Neuronal stem cell (in vitro differentiated cells): ENCODE results near the gene NAA38.

Experiments
- DNase-seq: peaks from one replicate; pipeline ENCODE4 v3.0.0-alpha.2; 2013; ENCODE audit warnings: low spot score
- H2AFZ ChIP-seq: one replicate; pipeline ENCODE4 v1.6.1; 2013; ENCODE audit warnings: mild to moderate bottlenecking, low read length, inconsistent platforms
- H2AK5ac ChIP-seq: 2 replicates; pipeline ENCODE4 v1.6.1; 2013; ENCODE audit warnings: low read depth, mild to moderate bottlenecking, inconsistent platforms, low read length, moderate library complexity, mixed read lengths
- H2BK120ac ChIP-seq: 2 replicates; pipeline ENCODE4 v1.6.1; 2013; ENCODE audit warnings: low read depth, mild to moderate bottlenecking, inconsistent platforms, low read length, moderate library complexity, mixed read lengths
- H2BK12ac ChIP-seq: one replicate; pipeline ENCODE4 v1.6.1; 2013; ENCODE audit warnings: low read length, inconsistent platforms
- H2BK15ac ChIP-seq: 2 replicates; pipeline ENCODE4 v1.6.1; 2013; ENCODE audit warnings: mild to moderate bottlenecking, low read length, inconsistent platforms, mixed read lengths
- H2BK5ac ChIP-seq: one replicate; pipeline ENCODE4 v1.6.1; 2013; ENCODE audit warnings: inconsistent platforms, mild to moderate bottlenecking, low read length, moderate library complexity
- H3K14ac ChIP-seq: one replicate; pipeline ENCODE4 v1.6.1; 2013; ENCODE audit warnings: low read length, inconsistent platforms
- H3K18ac ChIP-seq: 2 replicates; pipeline ENCODE4 v1.6.1; 2013; ENCODE audit warnings: low read length, inconsistent platforms
- H3K23ac ChIP-seq: 2 replicates; pipeline ENCODE4 v1.6.1; 2013; ENCODE audit warnings: low read depth, mild to moderate bottlenecking, mixed read lengths, low read length, inconsistent platforms; ENCODE audit not compliant: poor library complexity
- H3K27ac ChIP-seq: replicated peaks from 3 replicates; pipeline ENCODE4 v1.5.1; 2013; ENCODE audit warnings: low read length, inconsistent platforms
- H3K27me3 ChIP-seq, 3 experiments: 2 replicates each; pipeline ENCODE4 v1.6.1; 2013; ENCODE audit warnings: low read length in 3 of 3, mild to moderate bottlenecking in 2 of 3, inconsistent platforms in 1 of 3, low read depth in 1 of 3, mixed read lengths in 1 of 3, moderate library complexity in 1 of 3; ENCODE audit not compliant: control insufficient read depth in 3 of 3, insufficient read depth in 3 of 3
- H3K36me3 ChIP-seq, 2 donors: replicated peaks in 1 of 2; 2 replicates each; pipeline ENCODE4 v1.6.1; 2013; ENCODE audit warnings: low read length in 2 of 2; ENCODE audit not compliant: control insufficient read depth in 2 of 2, insufficient read depth in 2 of 2
- H3K4ac ChIP-seq: 2 replicates; pipeline ENCODE4 v1.6.1; 2013; ENCODE audit warnings: inconsistent platforms, mild to moderate bottlenecking, low read length, moderate library complexity
- H3K4me1 ChIP-seq, 2 donors: 1 replicate in 1 of 2; 2 replicates in 1 of 2; pipeline ENCODE4 v1.6.1; 2013; ENCODE audit warnings: low read length in 2 of 2, low read depth in 1 of 2; ENCODE audit not compliant: control insufficient read depth in 2 of 2, insufficient read depth in 1 of 2
- H3K4me2 ChIP-seq: one replicate; pipeline ENCODE4 v1.6.1; 2013; ENCODE audit warnings: mild to moderate bottlenecking, low read length, inconsistent platforms; ENCODE audit not compliant: insufficient read depth, poor library complexity, severe bottlenecking
- H3K4me3 ChIP-seq, 2 donors: 2 replicates each; pipeline ENCODE4 v1.5.1; 2013; ENCODE audit warnings: low read length in 2 of 2, mild to moderate bottlenecking in 2 of 2, inconsistent platforms in 1 of 2, moderate library complexity in 1 of 2
- H3K79me1 ChIP-seq: one replicate; pipeline ENCODE4 v1.6.1; 2013; ENCODE audit warnings: low read depth, mild to moderate bottlenecking, inconsistent platforms, low read length, moderate library complexity
- H3K9ac ChIP-seq: one replicate; pipeline ENCODE4 v1.6.1; 2013; ENCODE audit warnings: mild to moderate bottlenecking, low read depth, low read length, inconsistent platforms; ENCODE audit not compliant: poor library complexity
- H3K9me3 ChIP-seq, 2 donors: replicated peaks in 1 of 2; 2 replicates each; pipeline versions ENCODE3 to v1.6.1; 2013; ENCODE audit warnings: low read length in 2 of 2, mild to moderate bottlenecking in 2 of 2, inconsistent platforms in 1 of 2, low read depth in 1 of 2, mixed read lengths in 1 of 2, moderate library complexity in 1 of 2; ENCODE audit not compliant: control insufficient read depth in 2 of 2, insufficient read depth in 1 of 2
- H4K8ac ChIP-seq: one replicate; pipeline ENCODE4 v1.6.1; 2013; ENCODE audit warnings: low read depth, mild to moderate bottlenecking, inconsistent platforms, low read length, moderate library complexity
- H4K91ac ChIP-seq: one replicate; pipeline ENCODE4 v1.6.1; 2013; ENCODE audit warnings: low read length, low read depth, mild to moderate bottlenecking, inconsistent platforms; ENCODE audit not compliant: poor library complexity
- WGBS, 2 donors: extraction: QIAGEN DNeasy Blood & Tissue Kit; methylation state at CpG; one replicate each; pipeline ENCODE4 v1.1.7; 2013; ENCODE audit warnings: missing lambda C conversion rate in 2 of 2, mixed read lengths in 1 of 2; ENCODE audit not compliant: insufficient read length in 2 of 2, insufficient replicate concordance in 1 of 2; ENCODE audit errors: extremely low coverage in 2 of 2; 5-methylcytosine and 5-hydroxymethylcytosine counted together

Gene NAA38

GRCh38 chr17:7839190-7839875 is 18.0 kb downstream of the NAA38 start:
- Histone ChIP-seq H3K4me1 (peaks cover 34 to 43% of the 10 kb centered on the region in 2 donors), H3K36me3 (peaks cover 5 to 15% of the 10 kb centered on the region in 2 donors)
- no peak for DNase-seq

DNA sequence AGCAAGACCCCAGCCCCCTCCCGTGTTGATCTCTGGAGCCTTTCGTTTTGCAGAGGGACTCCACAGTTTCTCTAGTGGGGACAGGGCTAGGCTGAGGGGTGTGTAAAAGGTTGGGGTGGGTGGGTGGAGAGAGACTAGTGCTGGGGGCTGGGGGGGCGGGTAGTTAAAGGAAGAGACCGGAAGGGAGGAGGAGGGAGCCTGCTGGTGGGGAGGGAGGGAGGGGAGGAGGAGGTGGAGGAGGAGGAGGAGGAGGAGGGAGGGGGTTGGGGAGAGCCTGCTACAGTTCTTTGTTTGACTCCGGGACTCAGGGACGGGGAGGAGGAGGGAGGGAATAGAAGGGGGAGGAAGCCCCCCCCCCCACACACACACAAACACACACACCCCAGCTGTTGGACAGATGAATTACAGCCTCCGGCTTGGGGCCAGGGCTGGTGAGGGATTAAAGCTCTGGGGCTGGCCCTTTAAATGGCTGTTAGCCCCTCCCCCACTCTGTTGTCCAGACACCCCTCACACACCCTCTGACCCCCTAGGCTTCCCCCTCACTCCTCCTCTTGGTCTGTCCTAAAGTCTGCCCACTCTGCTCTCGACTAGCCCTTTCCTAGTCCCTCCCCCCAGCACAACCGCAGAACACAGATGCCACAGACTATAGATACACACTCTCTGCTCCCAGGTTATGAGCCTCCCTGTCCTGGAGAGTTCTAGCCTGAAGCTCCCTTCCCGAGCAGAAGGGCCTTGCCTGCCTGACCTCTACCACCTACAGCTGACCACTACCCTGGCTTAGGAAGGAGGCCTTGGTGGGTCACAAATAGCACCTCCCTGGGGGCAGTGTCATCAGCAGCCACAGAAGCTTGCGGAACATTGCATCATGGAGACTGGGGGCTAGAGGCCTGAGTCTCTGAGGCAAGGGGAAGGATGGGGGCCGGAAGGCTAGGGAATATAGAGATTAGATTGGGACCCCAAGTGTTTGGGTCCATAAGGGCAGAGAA is 19.0 kb downstream of the NAA38 start:
- H3K27ac ChIP-seq = peak overlapping the region; percentile 86
- peak overlapping the region; percentile 45 for H3K4me2 ChIP-seq
- H4K8ac ChIP-seq = no peak overlapping the region
- no peak overlapping the region for H2BK12ac ChIP-seq
- H3K4me1 ChIP-seq = peaks cover 36 to 49% of the 10 kb centered on the region in 2 donors
- no peak overlapping the region for H2BK15ac ChIP-seq
- H3K36me3 ChIP-seq = peaks cover 5 to 15% of the 10 kb centered on the region in 2 donors
- peak overlapping the region; percentile 60 for H3K18ac ChIP-seq
- H2AK5ac ChIP-seq = no peak overlapping the region
- H3K27me3 ChIP-seq = no peaks in the 10 kb centered on the region
- DNase-seq = peak; percentile 81
- H3K4ac ChIP-seq = no peak overlapping the region
- no CpG with 5 or more reads among the region's 12 CpGs for WGBS, 2 donors
- H3K4me3 ChIP-seq = peak overlapping the region; percentile 56 to 79
- no peaks in the 10 kb centered on the region for H3K9me3 ChIP-seq
- H2BK120ac ChIP-seq = no peak overlapping the region
- no peak overlapping the region for H2BK5ac ChIP-seq
- peaks cover 10% of the 10 kb centered on the region for H3K79me1 ChIP-seq
- no peak overlapping the region for H3K14ac ChIP-seq
- peak overlapping the region; percentile 22 for H3K9ac ChIP-seq
- no peak overlapping the region for H4K91ac ChIP-seq
- H3K23ac ChIP-seq = no peak overlapping the region
- H2AFZ ChIP-seq = no peak overlapping the region

More at GRCh38 chr17:7839190-7839875, 18.0 kb downstream of the NAA38 start:
- H3K9me3 ChIP-seq = no peaks in the 10 kb centered on the region
- H3K27me3 ChIP-seq = no peaks in the 10 kb centered on the region
- peak overlapping the region; percentile 22 for H3K4me2 ChIP-seq
- H2BK12ac ChIP-seq = no peak overlapping the region
- peaks cover 14% of the 10 kb centered on the region for H3K79me1 ChIP-seq
- H3K4ac ChIP-seq = no peak overlapping the region
- WGBS, 2 donors = no CpG with 5 or more reads among the region's 6 CpGs
- H3K27ac ChIP-seq = no peak overlapping the region
- H4K8ac ChIP-seq = no peak overlapping the region
- no peak overlapping the region for H2AFZ ChIP-seq
- no peak overlapping the region for H3K9ac ChIP-seq
- no peak overlapping the region for H2AK5ac ChIP-seq
- no peak overlapping the region for H3K18ac ChIP-seq
- no peak overlapping the region for H4K91ac ChIP-seq
- H2BK15ac ChIP-seq = no peak overlapping the region
- H3K4me3 ChIP-seq = peak overlapping the region in 1 of 2 donors; percentile 79
- H3K23ac ChIP-seq = no peak overlapping the region
- H2BK120ac ChIP-seq = no peak overlapping the region
- H2BK5ac ChIP-seq = no peak overlapping the region
- H3K14ac ChIP-seq = no peak overlapping the region

GRCh38 chr17:7837408-7838088 is 19.8 kb downstream of the NAA38 start:
- no peak for DNase-seq

More at GRCh38 chr17:7837408-7838088, 19.8 kb downstream of the NAA38 start:
- H3K4me3 ChIP-seq = peak overlapping the region in 1 of 2 donors; percentile 79
- no peak overlapping the region for H2AK5ac ChIP-seq
- peak overlapping the region; percentile 39 for H2AFZ ChIP-seq
- H3K4me1 ChIP-seq = peaks cover 35 to 48% of the 10 kb centered on the region in 2 donors
- H2BK5ac ChIP-seq = no peak overlapping the region
- no peak overlapping the region for H2BK120ac ChIP-seq
- peaks cover 4% of the 10 kb centered on the region for H3K79me1 ChIP-seq
- H2BK12ac ChIP-seq = no peak overlapping the region
- no peak overlapping the region for H3K4ac ChIP-seq
- H2BK15ac ChIP-seq = no peak overlapping the region
- no peak overlapping the region for H3K14ac ChIP-seq
- no peak overlapping the region for H3K23ac ChIP-seq
- no peak overlapping the region for H3K18ac ChIP-seq
- H3K27me3 ChIP-seq = peaks cover 0 to 7% (median under 1%) of the 10 kb centered on the region in 3 experiments
- no peak overlapping the region for H4K91ac ChIP-seq
- WGBS, 2 donors = no CpG with 5 or more reads among the region's 8 CpGs
- H3K9me3 ChIP-seq = no peaks in the 10 kb centered on the region
- H3K27ac ChIP-seq = peak overlapping the region; percentile 86
- H3K36me3 ChIP-seq = peaks cover 5 to 15% of the 10 kb centered on the region in 2 donors
- peak overlapping the region; percentile 59 for H3K4me2 ChIP-seq
- H4K8ac ChIP-seq = no peak overlapping the region
- H3K9ac ChIP-seq = peak overlapping the region; percentile 7
